ENCODE data around the gene PHF2. TPM values are rescaled to one million over a fixed set of nuclear protein-coding genes. Genes with fewer than 3 reads are reported as not detected.
A peak's percentile ranks its signal among the peaks of the same experiment; 100 is the strongest.

Gene PHF2
- total RNA-seq, 2 experiments from 2014 or later = 20.6 to 23.7 TPM

- Histone ChIP-seq H3K36me3 (ENCODE audit: insufficient read depth, low read length) (peaks cover 45% of the 10 kb centered on the region), H3K4me1 (ENCODE audit: insufficient read depth, low read length, poor library complexity, severe bottlenecking) (peaks cover 23% of the 10 kb centered on the region), H2AFZ (ENCODE audit: low read length) (no peak overlapping the region), H3K79me2 (ENCODE audit: insufficient read depth, low read depth, low read length) (no peaks in the 10 kb centered on the region), H3K4me2 (ENCODE audit: low read length) (peak overlapping the region; percentile 84), H4K20me1 (ENCODE audit: insufficient read depth, low read length) (no peaks in the 10 kb centered on the region), H3K4me3 (ENCODE audit: low read depth, low read length, poor library complexity, severe bottlenecking) (peak overlapping the region; percentile 70), H3K9me2 (ENCODE audit: insufficient read depth, low read length) (no peaks in the 10 kb centered on the region), H3K27ac (ENCODE audit: low read depth, low read length, poor library complexity, severe bottlenecking) (peak overlapping the region; percentile 70), H3K9me3 (ENCODE audit: low read length) (peaks cover 6% of the 10 kb centered on the region; the same call in 1 of the 2 replicates)
- intact Hi-C loops (cut with micrococcal nuclease; ENCODE audit: unreplicated experiment) = loop anchor here (2.0 to 10.0 kb wide), 3 partner anchors 253 to 463 kb away; no protein-coding TSS in a partner anchor
- POLR2A ChIA-PET = interaction anchor here (1.7 to 1.9 kb wide), 2 partner anchors 110 to 113 kb away, joined by 5 to 8 read pairs; no protein-coding TSS in a partner anchor
- no TSS peak for BruUV-seq (replicated peaks)
- CTCF ChIA-PET (ENCODE audit: unreplicated experiment) = no interaction called here
- TF ChIP-seq CTCF (conservative IDR thresholded peaks at IDR 0.05; ENCODE audit: low read length) (no peak), EZH2phosphoT487 (IDR thresholded peaks at IDR 0.05; ENCODE audit: borderline replicate concordance, low read depth, low read length) (no peak)
- peak; percentile 22 for DNase-seq (ENCODE audit: low spot score)
These were observed 9.0 kb upstream of the PHF2 start for GRCh38 chr9:93567271-93567959.

- DNase-seq (ENCODE audit: low spot score) = no peak
- Histone ChIP-seq H3K9me3 (ENCODE audit: low read length) (peaks cover 6% of the 10 kb centered on the region; the same call in 1 of the 2 replicates), H3K4me1 (ENCODE audit: insufficient read depth, low read length, poor library complexity, severe bottlenecking) (peaks cover 23% of the 10 kb centered on the region), H3K79me2 (ENCODE audit: insufficient read depth, low read depth, low read length) (no peaks in the 10 kb centered on the region), H3K36me3 (ENCODE audit: insufficient read depth, low read length) (peaks cover 38% of the 10 kb centered on the region), H3K9me2 (ENCODE audit: insufficient read depth, low read length) (no peaks in the 10 kb centered on the region), H4K20me1 (ENCODE audit: insufficient read depth, low read length) (no peaks in the 10 kb centered on the region), H3K4me3 (ENCODE audit: low read depth, low read length, poor library complexity, severe bottlenecking) (no peak overlapping the region), H3K4me2 (ENCODE audit: low read length) (no peak overlapping the region), H2AFZ (ENCODE audit: low read length) (no peak overlapping the region), H3K27ac (ENCODE audit: low read depth, low read length, poor library complexity, severe bottlenecking) (no peak overlapping the region)
- CTCF ChIA-PET (ENCODE audit: unreplicated experiment) = no interaction called here
- BruUV-seq (replicated peaks) = no TSS peak
- no peak for TF ChIP-seq CTCF (conservative IDR thresholded peaks at IDR 0.05; ENCODE audit: low read length)
- no peak for TF ChIP-seq EZH2phosphoT487 (IDR thresholded peaks at IDR 0.05; ENCODE audit: borderline replicate concordance, low read depth, low read length)
- POLR2A ChIA-PET = no interaction called here
- intact Hi-C loops (cut with micrococcal nuclease; ENCODE audit: unreplicated experiment) = loop anchor here (10.0 kb wide), 2 partner anchors 253 to 463 kb away; no protein-coding TSS in a partner anchor
These were observed 8.2 kb upstream of the PHF2 start for GRCh38 chr9:93568169-93568568.
